Measurements from ENCODE around the gene TEF.
A peak's percentile ranks its signal among the peaks of the same experiment; 100 is the strongest.
"Not testable (repeated sequence)": the region's sequence is repeated elsewhere in the genome, so short reads cannot be mapped to it uniquely, and the experiment has no call there.

TEF gene

GRCh38 chr22:41384128-41384527, 2.4 kb downstream of the TEF start:
- DNase-seq: no peak

DNA sequence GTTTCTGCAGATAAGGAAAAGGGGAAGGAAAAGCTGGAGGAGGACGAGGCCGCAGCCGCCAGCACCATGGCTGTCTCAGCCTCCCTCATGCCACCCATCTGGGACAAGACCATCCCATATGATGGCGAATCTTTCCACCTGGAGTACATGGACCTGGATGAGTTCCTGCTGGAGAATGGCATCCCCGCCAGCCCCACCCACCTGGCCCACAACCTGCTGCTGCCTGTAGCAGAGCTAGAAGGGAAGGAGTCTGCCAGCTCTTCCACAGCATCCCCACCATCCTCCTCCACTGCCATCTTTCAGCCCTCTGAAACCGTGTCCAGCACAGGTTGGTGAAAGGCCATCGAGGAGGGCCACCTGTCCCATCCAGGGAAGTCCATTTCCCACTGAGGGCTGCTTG, 5.6 kb downstream of the TEF start:
- no peak for DNase-seq

GRCh38 chr22:41394012-41394356, 12.2 kb downstream of the TEF start:
- DNase-seq: no peak

- no peak for DNase-seq
These were observed 13.9 kb downstream of the TEF start for GRCh38 chr22:41395531-41396240.

DNA sequence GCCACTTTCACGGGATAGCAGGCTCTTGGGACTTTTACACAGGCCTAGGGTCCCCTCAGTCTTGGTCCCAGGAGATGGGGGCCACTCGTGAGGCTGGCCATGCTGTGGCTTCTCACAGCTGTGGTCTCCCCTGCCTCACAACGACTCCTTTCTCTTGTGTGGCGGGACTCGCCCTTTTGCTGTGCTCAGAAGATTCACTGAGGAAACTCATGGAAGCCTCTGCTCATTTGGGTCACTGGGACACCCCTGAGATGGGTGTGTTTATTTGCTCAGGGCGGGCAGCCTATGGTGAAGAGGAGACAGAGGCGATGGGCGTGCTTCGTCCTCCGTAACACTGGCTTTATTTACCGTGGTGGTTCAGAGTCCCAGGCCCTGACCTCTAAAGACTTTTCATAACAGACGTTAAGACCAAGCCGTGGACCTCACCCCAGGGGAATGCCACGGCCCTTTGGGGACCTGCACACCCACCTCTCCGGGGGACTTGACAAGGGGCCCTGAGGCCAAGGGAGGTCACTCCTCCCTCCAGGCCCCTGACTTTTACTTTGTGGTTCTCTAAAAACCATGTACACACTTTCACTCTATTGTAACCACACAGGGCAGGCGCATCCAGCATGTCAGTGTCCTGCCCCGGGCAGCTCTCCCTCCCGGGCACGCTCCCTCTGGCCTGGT, 15.5 kb downstream of the TEF start:
- DNase-seq: no peak

GRCh38 chr22:41398921-41399320, 17.2 kb downstream of the TEF start:
- no peak for DNase-seq

DNA sequence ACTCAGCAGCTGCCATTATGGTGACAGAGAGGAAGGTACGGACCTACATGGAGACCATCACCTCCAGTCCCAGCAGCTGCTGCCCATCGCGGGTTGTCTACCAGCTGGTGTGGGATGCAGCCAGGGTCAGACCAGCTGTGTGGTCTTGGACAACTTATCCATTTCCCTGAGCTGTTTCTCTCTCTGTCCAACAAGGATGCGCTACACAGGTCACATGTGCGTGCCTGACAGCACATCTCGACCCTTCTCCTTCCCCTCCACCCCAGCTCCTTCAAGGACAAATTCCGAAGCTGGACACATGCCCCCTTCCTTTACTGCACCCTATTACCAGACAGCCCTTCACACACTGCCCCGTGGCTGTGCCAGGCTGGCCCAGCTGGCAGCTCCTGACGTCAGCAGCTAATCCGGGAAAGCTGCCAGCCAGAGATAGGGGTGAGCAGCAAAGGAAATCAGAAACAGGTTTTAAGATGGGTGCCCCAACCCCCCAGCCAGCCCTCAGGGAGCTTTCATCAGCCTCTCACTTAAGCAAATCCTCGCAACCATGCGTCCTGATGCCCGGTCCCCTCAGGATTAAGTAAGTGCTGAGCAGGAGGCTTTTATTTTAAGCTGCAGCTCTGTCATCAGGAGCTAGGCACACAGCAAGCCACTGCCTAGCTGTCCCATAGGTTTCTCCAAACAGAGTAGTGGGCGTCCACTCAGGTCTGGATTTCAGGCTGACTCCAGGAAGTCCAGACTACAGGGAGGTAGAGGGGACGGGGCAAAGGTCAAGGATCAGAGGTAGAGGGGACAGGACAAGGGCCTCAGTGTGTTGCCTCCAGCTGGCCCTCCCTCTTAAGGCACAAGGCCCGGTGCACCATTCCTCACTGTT, 20.3 kb downstream of the TEF start:
- DNase-seq: peak; percentile 97 to 99

GRCh38 chr22:41402851-41403250, 21.1 kb downstream of the TEF start:
- not testable (repeated sequence) for DNase-seq

- peak; percentile 82 to 86 for DNase-seq
These were observed 22.0 kb downstream of the TEF start for GRCh38 chr22:41403532-41404318.

GRCh38 chr22:41405588-41405987, 23.8 kb downstream of the TEF start:
- no peak for DNase-seq

- DNase-seq: no peak
These were observed 24.7 kb downstream of the TEF start for GRCh38 chr22:41406410-41406809.

DNA sequence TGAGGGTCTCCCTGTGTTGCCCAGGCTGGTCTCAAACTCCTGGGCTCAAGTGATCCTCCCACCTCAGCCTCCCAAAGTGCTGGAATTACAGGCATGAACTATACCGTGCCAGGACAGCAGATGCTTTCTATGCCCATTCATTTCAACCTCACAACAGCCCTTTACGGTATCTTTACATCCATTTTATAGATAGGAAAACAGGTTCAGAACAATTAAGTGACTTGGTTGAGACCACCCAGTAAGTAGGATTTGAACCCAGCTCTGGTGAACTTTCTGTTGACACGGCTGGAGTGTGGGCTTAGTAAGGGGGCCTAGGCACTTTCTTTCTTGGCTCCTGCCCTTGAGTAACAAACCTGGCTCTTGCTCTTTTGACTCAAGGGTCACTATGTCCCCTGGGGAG, 25.7 kb downstream of the TEF start:
- DNase-seq: no peak

DNA sequence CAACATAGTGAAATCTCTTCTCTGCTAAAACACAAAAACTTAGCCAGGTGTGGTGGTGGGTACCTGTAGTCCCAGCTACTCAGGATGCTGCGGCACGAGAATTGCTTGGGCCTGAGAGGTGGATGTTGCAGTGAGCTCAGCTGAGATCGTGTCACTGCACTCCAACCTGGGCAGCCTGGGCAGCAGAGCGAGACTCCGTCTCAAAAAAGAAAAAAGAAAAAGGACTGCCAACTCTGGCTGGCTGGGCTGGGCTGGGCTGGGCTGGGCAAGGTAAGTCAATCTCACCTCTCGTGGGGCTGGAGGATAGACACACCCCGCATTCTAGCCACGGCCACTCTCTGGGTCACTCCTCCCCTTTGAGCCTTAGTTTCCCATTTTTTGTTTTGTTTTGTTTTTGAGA, 26.9 kb downstream of the TEF start:
- no peak for DNase-seq

- no peak for DNase-seq
These were observed 28.6 kb downstream of the TEF start for GRCh38 chr22:41410311-41410751.

DNA sequence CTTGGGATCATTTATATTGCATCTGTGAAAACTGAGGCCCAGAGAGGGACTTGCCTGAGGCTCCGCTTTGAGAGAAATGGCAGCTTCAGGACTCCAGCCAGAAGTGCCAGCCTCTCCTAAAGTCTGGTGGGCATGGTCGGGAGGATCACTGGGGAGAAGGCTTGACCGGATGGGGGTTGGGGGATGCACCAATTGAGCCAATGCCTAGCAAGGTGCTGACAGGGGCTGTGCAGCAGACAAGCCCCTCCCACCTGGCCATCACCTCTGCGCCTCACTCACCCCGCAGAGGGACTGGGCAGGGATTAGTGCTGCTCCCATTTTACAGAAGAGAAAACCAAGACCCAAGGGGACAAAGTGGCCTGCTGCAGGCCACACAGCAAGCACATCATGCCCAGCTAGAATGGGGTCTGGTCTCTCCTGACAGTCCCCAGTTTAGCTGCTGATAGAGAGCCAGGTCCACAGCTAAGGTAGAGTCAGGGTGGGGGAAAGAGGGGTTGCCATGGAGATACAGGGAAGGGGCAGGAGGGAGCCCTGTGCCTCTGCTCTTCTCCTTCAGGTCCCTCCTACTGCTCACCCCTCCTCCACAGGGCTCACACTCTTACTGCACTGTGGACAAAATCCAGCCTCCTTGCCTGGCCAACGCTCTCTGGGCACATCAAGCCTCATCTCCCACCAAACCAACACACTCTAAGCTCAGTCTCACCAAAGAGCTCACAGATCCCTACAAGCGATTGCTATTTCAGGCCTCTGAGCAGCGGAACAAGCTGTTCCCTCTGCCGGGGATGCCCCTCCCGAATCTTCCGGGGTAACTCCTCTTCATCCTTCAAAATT, 29.5 kb downstream of the TEF start:
- peak in 1 of 2 experiments; percentile 24 for DNase-seq

DNA sequence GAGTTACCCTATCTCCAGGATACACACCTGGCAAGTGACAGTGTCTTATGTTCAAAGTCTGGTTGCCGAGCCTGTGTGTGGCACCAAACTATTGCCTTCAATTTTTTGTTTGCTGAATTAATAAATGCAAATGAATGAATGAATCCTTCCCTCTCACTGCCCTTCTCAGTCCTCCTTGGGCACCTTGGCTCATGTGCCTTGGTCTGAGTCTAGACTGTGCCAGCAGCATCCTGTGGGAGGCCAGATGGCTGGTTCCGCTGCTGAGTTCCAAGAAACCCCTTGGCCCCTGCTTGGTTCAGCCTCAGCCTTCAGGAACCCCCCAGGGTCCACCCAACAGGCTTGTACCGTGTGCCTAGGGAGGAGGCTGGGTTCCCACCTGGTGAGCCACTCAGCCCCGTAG, 33.8 kb downstream of the TEF start:
- no peak for DNase-seq

DNA sequence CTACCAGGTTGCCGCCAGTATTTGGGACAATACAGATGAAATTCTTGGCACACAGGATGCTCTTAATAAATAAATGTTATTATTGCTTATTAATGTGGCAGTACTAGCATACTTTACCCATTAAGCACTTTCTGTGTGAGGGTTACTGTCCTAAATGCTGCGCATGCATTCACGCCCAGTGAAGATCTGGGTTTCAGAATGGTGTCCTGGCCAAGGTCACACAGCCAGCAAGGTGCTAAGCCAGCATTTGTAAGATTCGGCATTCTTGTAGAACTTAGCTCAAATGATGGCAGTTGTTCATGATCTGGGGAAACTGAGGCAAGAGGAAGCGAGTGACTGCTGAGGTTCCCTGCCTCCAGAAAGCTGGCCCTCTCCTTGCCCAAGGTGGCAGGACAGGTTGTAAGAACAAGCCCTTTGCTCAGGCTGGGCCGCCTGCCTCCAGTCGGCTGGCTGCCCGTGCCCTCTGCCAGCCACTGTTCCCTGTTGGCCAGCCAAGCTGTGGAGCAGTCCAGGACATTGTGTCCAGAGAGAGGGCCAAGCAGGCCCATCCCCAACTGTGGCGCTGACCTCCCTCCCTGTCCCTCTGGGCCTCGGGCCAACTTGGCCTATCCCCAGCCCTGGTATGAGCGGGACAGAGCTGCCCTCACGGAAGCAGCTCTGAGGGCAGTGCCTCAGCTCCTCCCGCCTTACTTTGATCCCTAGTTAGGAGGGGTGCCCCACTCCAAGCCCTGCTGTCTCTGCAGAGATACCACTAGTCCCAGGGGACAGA, 36.1 kb downstream of the TEF start:
- DNase-seq: peak in 1 of 2 experiments; percentile 38

- DNase-seq: no peak
These were observed 37.0 kb downstream of the TEF start for GRCh38 chr22:41418717-41419116.

DNA sequence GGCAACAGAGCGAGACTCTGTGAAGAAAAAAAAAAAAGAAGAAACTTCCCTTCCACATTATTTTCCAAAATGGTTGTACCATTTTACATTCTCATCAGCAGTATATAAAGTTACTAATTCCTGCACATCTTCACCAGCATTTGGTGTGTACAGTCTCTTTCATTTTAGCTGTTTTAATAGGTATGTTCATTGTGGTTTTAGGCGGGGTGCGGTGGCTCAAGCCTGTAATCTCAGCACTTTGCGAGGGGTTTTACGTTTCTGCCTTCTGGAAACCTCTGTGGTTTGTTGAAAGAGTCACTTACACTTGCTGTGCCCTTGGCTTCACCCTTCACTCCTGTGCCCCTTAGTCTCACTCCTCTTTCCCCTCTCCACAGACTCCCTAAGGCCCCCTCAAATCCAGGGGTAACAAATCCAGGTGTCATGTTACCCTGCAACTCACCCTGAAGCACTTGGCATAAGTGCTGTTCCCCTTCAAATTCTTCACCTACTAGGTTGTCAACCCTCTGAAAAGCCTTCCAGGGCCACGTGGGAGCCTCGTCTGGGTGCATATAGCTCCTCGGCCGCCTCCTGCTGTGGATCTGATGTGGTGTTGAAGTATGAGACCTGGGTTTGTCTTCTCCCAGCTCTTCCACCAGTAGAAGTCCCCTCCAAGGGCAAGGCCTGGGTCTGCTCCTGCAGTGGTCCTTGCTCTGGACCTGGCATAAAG, 44.1 kb downstream of the TEF start:
- no peak for DNase-seq

DNA sequence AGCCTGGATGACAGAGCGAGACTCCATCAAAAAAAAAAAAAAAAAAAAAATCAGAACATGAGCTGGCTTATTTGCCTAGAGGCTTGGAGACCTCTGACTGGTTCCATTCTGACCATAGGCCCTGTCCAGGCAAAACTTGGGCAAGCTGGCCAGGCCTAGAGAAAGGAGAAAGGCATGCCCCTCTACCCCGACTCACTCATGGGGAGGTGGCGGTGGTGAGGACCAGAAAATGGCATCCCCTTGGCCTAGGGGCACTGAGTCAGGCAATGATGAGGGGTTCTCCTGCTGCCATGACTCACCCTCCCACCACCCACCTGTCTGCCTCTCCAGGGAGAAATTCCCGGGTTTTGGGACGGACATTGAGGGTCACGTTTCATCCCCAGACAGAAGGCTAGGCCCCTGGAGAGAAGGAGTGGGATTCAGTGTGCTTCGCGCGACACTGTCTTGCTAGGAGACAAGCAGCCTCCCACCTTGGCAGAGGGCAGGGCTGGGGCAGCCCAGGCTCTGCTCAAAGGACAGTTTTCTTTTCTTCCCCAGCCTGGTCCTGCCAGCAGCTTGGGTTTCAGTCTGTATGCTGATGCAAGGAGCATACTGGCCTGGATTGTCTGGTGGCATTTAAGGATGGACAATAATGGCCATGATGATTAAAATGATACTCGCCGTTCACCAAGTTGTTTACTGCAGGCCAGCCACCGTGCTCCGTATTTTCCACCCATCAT, 47.6 kb downstream of the TEF start:
- DNase-seq: no peak
